Neural cell (in vitro differentiated cells): Measurements from ENCODE around the gene PCDHGA7. TPM values are rescaled to one million over a fixed set of nuclear protein-coding genes. Genes with fewer than 3 reads are reported as not detected.
"Not testable (repeated sequence)": the region's sequence is repeated elsewhere in the genome, so short reads cannot be mapped to it uniquely, and the experiment has no call there.

Experiments
- H2AFZ ChIP-seq: fragments of 200-600, 300-800 bp; sonication (generic), shearing (Covaris generic); 2 replicates; pipeline ENCODE4 v1.6.0; 2014; ENCODE audit warnings: low read depth, mild to moderate bottlenecking, antibody characterized with exemption, low read length, moderate library complexity
- H3F3A ChIP-seq: fragments of 200-600 bp; shearing (Covaris generic); 2 replicates; pipeline ENCODE4 v1.6.1; 2016; ENCODE audit warnings: mild to moderate bottlenecking, moderate library complexity, mixed read lengths, antibody characterized with exemption, low read length; ENCODE audit not compliant: insufficient read depth, poor library complexity, severe bottlenecking
- H3K27ac ChIP-seq: fragments of 200-600, 300-800 bp; sonication (generic), shearing (Covaris generic); 2 replicates; pipeline ENCODE4 v1.5.1; 2014; ENCODE audit warnings: mild to moderate bottlenecking, low read length, moderate library complexity
- H3K27me3 ChIP-seq: fragments of 300-800, 200-600 bp; sonication (generic), shearing (Covaris generic); 2 replicates; pipeline ENCODE4 v1.6.0; 2014; ENCODE audit warnings: mild to moderate bottlenecking, low read depth, low read length, moderate library complexity; ENCODE audit not compliant: insufficient read depth
- H3K36me3 ChIP-seq: fragments of 300-800, 200-600 bp; sonication (generic), shearing (Covaris generic); 2 replicates; pipeline ENCODE4 v1.5.1; 2014; ENCODE audit warnings: mild to moderate bottlenecking, antibody characterized with exemption, low read length, moderate library complexity; ENCODE audit not compliant: insufficient read depth
- H3K4me2 ChIP-seq: fragments of 300-800, 200-600 bp; sonication (generic), shearing (Covaris generic); 2 replicates; pipeline ENCODE4 v1.6.0; 2014; ENCODE audit warnings: mild to moderate bottlenecking, low read length
- H3K4me3 ChIP-seq: fragments of 300-800, 200-600 bp; sonication (generic), shearing (Covaris generic); 2 replicates; pipeline ENCODE4 v1.5.1; 2014; ENCODE audit warnings: mild to moderate bottlenecking, low read length, moderate library complexity
- H3K79me2 ChIP-seq: fragments of 200-600 bp; shearing (Covaris generic); replicated peaks from 2 replicates; pipeline ENCODE4 v1.6.0; 2014; ENCODE audit warnings: mild to moderate bottlenecking, low read length, moderate library complexity; ENCODE audit not compliant: insufficient read depth
- H3K9ac ChIP-seq: fragments of 300-800, 200-600 bp; sonication (generic), shearing (Covaris generic); 2 replicates; pipeline ENCODE4 v1.6.1; 2016; ENCODE audit warnings: mild to moderate bottlenecking, low read length, mixed read lengths
- H3K9me2 ChIP-seq: fragments of 200-600 bp; shearing (Covaris generic); 2 replicates; pipeline ENCODE4 v1.6.1; 2016; ENCODE audit warnings: mild to moderate bottlenecking, low read length, mixed read lengths; ENCODE audit not compliant: insufficient read depth
- H3K9me3 ChIP-seq: fragments of 200-600, 300-800 bp; sonication (generic), shearing (Covaris generic); 2 replicates; pipeline ENCODE4 v1.6.1; 2016; ENCODE audit warnings: mild to moderate bottlenecking, mixed run types, low read length, moderate library complexity, mixed read lengths
- H4K20me1 ChIP-seq: fragments of 200-600 bp; shearing (Covaris generic); 2 replicates; pipeline ENCODE4 v1.6.1; 2016; ENCODE audit warnings: mild to moderate bottlenecking, mixed run types; ENCODE audit not compliant: insufficient read depth
- EP300 ChIP-seq: fragments of 450-650 bp; conservative IDR thresholded peaks from 2 replicates; pipeline ENCODE4 v1.6.1; 2014; ENCODE audit warnings: antibody characterized with exemption, mild to moderate bottlenecking, moderate library complexity; ENCODE audit not compliant: poor library complexity, severe bottlenecking
- EZH2 ChIP-seq: fragments of 200-600, 300-800 bp; shearing (Covaris generic), sonication (generic); IDR thresholded peaks from 2 replicates; pipeline ENCODE4 v1.6.1; 2014; ENCODE audit warnings: antibody characterized with exemption, low read length, borderline replicate concordance, mild to moderate bottlenecking; ENCODE audit not compliant: insufficient read depth, poor library complexity, severe bottlenecking
- MXI1 ChIP-seq: fragments of 450-650 bp; conservative IDR thresholded peaks from 2 replicates; pipeline ENCODE4 v1.6.1; 2014; ENCODE audit warnings: antibody characterized with exemption, mild to moderate bottlenecking; ENCODE audit not compliant: poor library complexity, severe bottlenecking
- POLR2AphosphoS5 ChIP-seq: IDR thresholded peaks from 2 replicates; pipeline ENCODE4 v1.6.1; 2012
- RAD21 ChIP-seq: fragments of 450-650 bp; conservative IDR thresholded peaks from 2 replicates; pipeline ENCODE4 v1.6.1; 2014; ENCODE audit warnings: antibody characterized with exemption, mild to moderate bottlenecking, moderate library complexity
- SMC3 ChIP-seq: fragments of 450-650 bp; conservative IDR thresholded peaks from 2 replicates; pipeline ENCODE4 v1.6.1; 2014; ENCODE audit warnings: antibody characterized with exemption, mild to moderate bottlenecking, moderate library complexity; ENCODE audit not compliant: poor library complexity
- TAF1 ChIP-seq: IDR thresholded peaks from 2 replicates; pipeline ENCODE4 v1.6.1; 2012; ENCODE audit warnings: low read depth
- polyA plus RNA-seq: library from polyadenylated mRNA; depleted of rRNA; stranded (reverse); fragments of >200 nt; gene quantifications from 2 replicates; pipeline ENCODE4 v1.2.3, GENCODE V29; 2014
- TF ChIP-seq, protein P1 (sequence below): IDR thresholded peaks from 2 replicates; pipeline ENCODE4 v1.6.1; 2012; ENCODE audit warnings: borderline replicate concordance
- TF ChIP-seq, protein P2 (sequence below): fragments of 450-650 bp; IDR thresholded peaks from 2 replicates; pipeline ENCODE4 v1.5.1; 2014; ENCODE audit warnings: antibody characterized with exemption, mild to moderate bottlenecking, moderate library complexity; ENCODE audit not compliant: poor library complexity, severe bottlenecking

Gene PCDHGA7
- polyA plus RNA-seq, 1 donor from 2014 or later, result not detected

DNA sequence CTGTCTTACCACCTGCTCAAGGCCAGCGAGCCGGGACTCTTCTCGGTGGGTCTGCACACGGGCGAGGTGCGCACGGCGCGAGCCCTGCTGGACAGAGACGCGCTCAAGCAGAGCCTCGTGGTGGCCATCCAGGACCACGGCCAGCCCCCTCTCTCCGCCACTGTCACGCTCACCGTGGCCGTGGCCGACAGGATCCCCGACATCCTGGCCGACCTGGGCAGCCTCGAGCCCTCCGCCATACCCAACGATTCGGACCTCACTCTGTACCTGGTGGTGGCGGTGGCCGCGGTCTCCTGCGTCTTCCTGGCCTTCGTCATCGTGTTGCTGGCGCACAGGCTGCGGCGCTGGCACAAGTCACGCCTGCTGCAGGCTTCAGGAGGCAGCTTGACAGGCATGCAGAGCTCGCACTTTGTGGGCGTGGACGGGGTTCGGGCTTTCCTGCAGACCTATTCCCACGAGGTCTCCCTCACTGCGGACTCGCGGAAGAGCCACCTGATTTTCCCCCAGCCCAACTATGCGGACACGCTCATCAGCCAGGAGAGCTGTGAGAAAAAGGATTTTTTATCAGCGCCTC, 41.7 kb upstream of the PCDHGA7 start:
- not testable (repeated sequence) for H3K4me2 ChIP-seq

DNA sequence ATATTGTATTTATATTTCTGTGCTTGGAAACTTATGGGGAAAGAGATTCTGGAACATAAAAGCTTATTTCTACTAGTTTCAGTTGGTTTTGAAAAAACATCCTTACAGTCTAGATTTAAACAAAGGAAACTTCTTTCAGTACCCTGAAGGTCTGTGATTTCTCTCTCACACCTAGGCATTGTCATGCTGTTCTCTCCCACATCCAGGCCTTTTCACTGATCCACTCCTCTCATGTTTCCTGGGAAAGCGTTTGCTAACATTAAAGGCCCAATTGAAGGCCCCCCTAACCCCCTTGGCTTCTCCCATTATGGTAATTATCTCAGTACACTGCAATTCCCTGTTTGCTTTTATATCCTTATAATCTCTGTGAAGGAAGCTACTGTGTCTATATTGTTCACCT, 39.8 kb upstream of the PCDHGA7 start:
- Histone ChIP-seq H2AFZ (no peak overlapping the region), H3K9me3 (peaks cover 10% of the 10 kb centered on the region), H3K4me3 (no peak overlapping the region), H3K9me2 (no peaks in the 10 kb centered on the region), H3F3A (no peaks in the 10 kb centered on the region), H3K27ac (no peak overlapping the region), H3K27me3 (no peaks in the 10 kb centered on the region), H3K79me2 (no peaks in the 10 kb centered on the region), H4K20me1 (no peaks in the 10 kb centered on the region), H3K4me2 (no peak overlapping the region), H3K9ac (no peak overlapping the region), H3K36me3 (no peaks in the 10 kb centered on the region)
- TF ChIP-seq RAD21 (no peak), SMC3 (no peak), EP300 (no peak), EZH2 (no peak), POLR2AphosphoS5 (no peak), TAF1 (no peak), MXI1 (no peak)
- TF ChIP-seq, protein P1, sequence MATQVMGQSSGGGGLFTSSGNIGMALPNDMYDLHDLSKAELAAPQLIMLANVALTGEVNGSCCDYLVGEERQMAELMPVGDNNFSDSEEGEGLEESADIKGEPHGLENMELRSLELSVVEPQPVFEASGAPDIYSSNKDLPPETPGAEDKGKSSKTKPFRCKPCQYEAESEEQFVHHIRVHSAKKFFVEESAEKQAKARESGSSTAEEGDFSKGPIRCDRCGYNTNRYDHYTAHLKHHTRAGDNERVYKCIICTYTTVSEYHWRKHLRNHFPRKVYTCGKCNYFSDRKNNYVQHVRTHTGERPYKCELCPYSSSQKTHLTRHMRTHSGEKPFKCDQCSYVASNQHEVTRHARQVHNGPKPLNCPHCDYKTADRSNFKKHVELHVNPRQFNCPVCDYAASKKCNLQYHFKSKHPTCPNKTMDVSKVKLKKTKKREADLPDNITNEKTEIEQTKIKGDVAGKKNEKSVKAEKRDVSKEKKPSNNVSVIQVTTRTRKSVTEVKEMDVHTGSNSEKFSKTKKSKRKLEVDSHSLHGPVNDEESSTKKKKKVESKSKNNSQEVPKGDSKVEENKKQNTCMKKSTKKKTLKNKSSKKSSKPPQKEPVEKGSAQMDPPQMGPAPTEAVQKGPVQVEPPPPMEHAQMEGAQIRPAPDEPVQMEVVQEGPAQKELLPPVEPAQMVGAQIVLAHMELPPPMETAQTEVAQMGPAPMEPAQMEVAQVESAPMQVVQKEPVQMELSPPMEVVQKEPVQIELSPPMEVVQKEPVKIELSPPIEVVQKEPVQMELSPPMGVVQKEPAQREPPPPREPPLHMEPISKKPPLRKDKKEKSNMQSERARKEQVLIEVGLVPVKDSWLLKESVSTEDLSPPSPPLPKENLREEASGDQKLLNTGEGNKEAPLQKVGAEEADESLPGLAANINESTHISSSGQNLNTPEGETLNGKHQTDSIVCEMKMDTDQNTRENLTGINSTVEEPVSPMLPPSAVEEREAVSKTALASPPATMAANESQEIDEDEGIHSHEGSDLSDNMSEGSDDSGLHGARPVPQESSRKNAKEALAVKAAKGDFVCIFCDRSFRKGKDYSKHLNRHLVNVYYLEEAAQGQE, result no peak
- TF ChIP-seq, protein P2, sequence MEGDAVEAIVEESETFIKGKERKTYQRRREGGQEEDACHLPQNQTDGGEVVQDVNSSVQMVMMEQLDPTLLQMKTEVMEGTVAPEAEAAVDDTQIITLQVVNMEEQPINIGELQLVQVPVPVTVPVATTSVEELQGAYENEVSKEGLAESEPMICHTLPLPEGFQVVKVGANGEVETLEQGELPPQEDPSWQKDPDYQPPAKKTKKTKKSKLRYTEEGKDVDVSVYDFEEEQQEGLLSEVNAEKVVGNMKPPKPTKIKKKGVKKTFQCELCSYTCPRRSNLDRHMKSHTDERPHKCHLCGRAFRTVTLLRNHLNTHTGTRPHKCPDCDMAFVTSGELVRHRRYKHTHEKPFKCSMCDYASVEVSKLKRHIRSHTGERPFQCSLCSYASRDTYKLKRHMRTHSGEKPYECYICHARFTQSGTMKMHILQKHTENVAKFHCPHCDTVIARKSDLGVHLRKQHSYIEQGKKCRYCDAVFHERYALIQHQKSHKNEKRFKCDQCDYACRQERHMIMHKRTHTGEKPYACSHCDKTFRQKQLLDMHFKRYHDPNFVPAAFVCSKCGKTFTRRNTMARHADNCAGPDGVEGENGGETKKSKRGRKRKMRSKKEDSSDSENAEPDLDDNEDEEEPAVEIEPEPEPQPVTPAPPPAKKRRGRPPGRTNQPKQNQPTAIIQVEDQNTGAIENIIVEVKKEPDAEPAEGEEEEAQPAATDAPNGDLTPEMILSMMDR, result no peak

More for the DNA sequence above, 41.7 kb upstream of the PCDHGA7 start:
- H3K4me3 ChIP-seq, H3K27ac ChIP-seq, H3K9ac ChIP-seq, H4K20me1 ChIP-seq, H3K79me2 ChIP-seq, H3K27me3 ChIP-seq, H3K36me3 ChIP-seq, H3K9me2 ChIP-seq, H2AFZ ChIP-seq, H3F3A ChIP-seq: not testable (repeated sequence)
- peaks cover 10% of the 10 kb centered on the region for H3K9me3 ChIP-seq
